Right forelimb (tissue), 1 donor: Measurements from ENCODE around the gene YIF1A.
"Not testable (repeated sequence)": the region's sequence is repeated elsewhere in the genome, so short reads cannot be mapped to it uniquely, and the experiment has no call there.

ENCODE experiments used
- DNase-seq: peaks from one replicate; pipeline ENCODE4 v3.0.0-alpha.2; 2018

The YIF1A gene

GRCh38 chr11:66285250-66285947, 3.5 kb downstream of the YIF1A start:
- no peak for DNase-seq

- no peak for DNase-seq
Measured at GRCh38 chr11:66284526-66285078, 4.3 kb downstream of the YIF1A start.

- DNase-seq: no peak
Measured at GRCh38 chr11:66283461-66284105, 5.4 kb downstream of the YIF1A start.

- DNase-seq: peak; percentile 97
Measured at GRCh38 chr11:66282468-66283455, 6.2 kb downstream of the YIF1A start.

GRCh38 chr11:66281776-66282467, 7.0 kb downstream of the YIF1A start:
- DNase-seq: no peak

- DNase-seq: no peak
Measured at GRCh38 chr11:66281001-66281400, 7.9 kb downstream of the YIF1A start.

GRCh38 chr11:66280428-66280827, 8.5 kb downstream of the YIF1A start:
- DNase-seq: no peak

- DNase-seq: no peak
Measured at GRCh38 chr11:66279092-66279734, 9.7 kb downstream of the YIF1A start.

GRCh38 chr11:66278363-66279091, 10.4 kb downstream of the YIF1A start:
- no peak for DNase-seq

- DNase-seq: no peak
Measured at GRCh38 chr11:66277471-66278362, 11.2 kb downstream of the YIF1A start, which contains the start of gene CNIH2. Gene CNIH2 (plus strand): TSS chr11:66278175. CDS start chr11:66278457, 282 bp downstream.

- DNase-seq: not testable (repeated sequence)
Measured at GRCh38 chr11:66277064-66277463, 11.9 kb downstream of the YIF1A start.

- not testable (repeated sequence) for DNase-seq
Measured at GRCh38 chr11:66276619-66277018, 12.3 kb downstream of the YIF1A start.

GRCh38 chr11:66275984-66276612, 12.8 kb downstream of the YIF1A start:
- no peak for DNase-seq

- DNase-seq: no peak
Measured at GRCh38 chr11:66275396-66275795, 13.5 kb downstream of the YIF1A start.

- DNase-seq: no peak
Measured at GRCh38 chr11:66274219-66274618, 14.7 kb downstream of the YIF1A start.

GRCh38 chr11:66272596-66272995, 16.3 kb downstream of the YIF1A start:
- DNase-seq: no peak

GRCh38 chr11:66271816-66272215, 17.1 kb downstream of the YIF1A start:
- no peak for DNase-seq

- DNase-seq: no peak
Measured at GRCh38 chr11:66268952-66269905, 19.7 kb downstream of the YIF1A start.
